Liver (tissue), 9 donors: ENCODE measurements around the gene LRMDA. TPM values are rescaled to one million over a fixed set of nuclear protein-coding genes. Genes with fewer than 3 reads are reported as not detected.
A peak's percentile ranks its signal among the peaks of the same experiment; 100 is the strongest.

ENCODE experiments used
- DNase-seq: peaks from one replicate; pipeline ENCODE4 v3.0.0-alpha.2; 2017; ENCODE audit warnings: low spot score
- H3K27ac ChIP-seq, 2 donors: one replicate each; pipeline ENCODE4 v1.7.0; 2013; ENCODE audit warnings: inconsistent platforms in 2 of 2, low read length in 2 of 2, control low read depth in 1 of 2, low read depth in 1 of 2, mild to moderate bottlenecking in 1 of 2
- H3K27me3 ChIP-seq, 4 donors: one replicate each; pipeline versions ENCODE4 v1.6.1 to v1.7.0; 2013; ENCODE audit warnings: low read length in 3 of 4, inconsistent platforms in 1 of 4, mild to moderate bottlenecking in 1 of 4, moderate library complexity in 1 of 4; ENCODE audit not compliant: control insufficient read depth in 4 of 4, insufficient read depth in 4 of 4
- H3K36me3 ChIP-seq, 4 donors: one replicate each; pipeline versions ENCODE4 v1.6.1 to v1.7.0; 2013; ENCODE audit warnings: low read length in 3 of 4, mild to moderate bottlenecking in 3 of 4, low read depth in 1 of 4, moderate library complexity in 1 of 4; ENCODE audit not compliant: control insufficient read depth in 4 of 4, insufficient read depth in 3 of 4
- H3K4me1 ChIP-seq, 4 donors: one replicate each; pipeline versions ENCODE4 v1.6.1 to v1.7.0; 2013; ENCODE audit warnings: low read length in 3 of 4, mild to moderate bottlenecking in 3 of 4, moderate library complexity in 1 of 4; ENCODE audit not compliant: control insufficient read depth in 4 of 4, insufficient read depth in 4 of 4
- H3K4me3 ChIP-seq, 3 donors: one replicate each; pipeline versions ENCODE4 v1.6.1 to v1.7.0; 2013; ENCODE audit warnings: low read length in 3 of 3, control low read depth in 1 of 3, low read depth in 1 of 3, mild to moderate bottlenecking in 1 of 3
- H3K9ac ChIP-seq, 2 donors: one replicate each; pipeline ENCODE4 v1.7.0; 2013; ENCODE audit warnings: low read length in 2 of 2, mild to moderate bottlenecking in 2 of 2, moderate library complexity in 2 of 2, control low read depth in 1 of 2, low read depth in 1 of 2
- H3K9me3 ChIP-seq, 4 donors: one replicate each; pipeline versions ENCODE4 v1.6.1 to v1.7.0; 2013; ENCODE audit warnings: low read length in 3 of 4; ENCODE audit not compliant: control insufficient read depth in 4 of 4
- CTCF ChIP-seq: fragments of 150-350 bp; IDR thresholded peaks from 2 replicates; pipeline ENCODE4 v1.5.1; 2017; ENCODE audit warnings: improper control_type of control experiment, low read depth, low read length; ENCODE audit not compliant: missing input control
- FOXA1 ChIP-seq: IDR thresholded peaks from 2 replicates; pipeline ENCODE4 v1.6.1; 2016; ENCODE audit warnings: antibody characterized with exemption
- GABPA ChIP-seq, 2 donors: IDR thresholded peaks in 1 of 2; conservative IDR thresholded peaks in 1 of 2; 2 replicates each; pipeline ENCODE4 v1.6.1; 2016; ENCODE audit warnings: antibody characterized with exemption in 2 of 2, mild to moderate bottlenecking in 1 of 2, moderate library complexity in 1 of 2
- JUND ChIP-seq, 2 donors: IDR thresholded peaks; 2 replicates each; pipeline ENCODE4 v1.6.1; 2016; ENCODE audit warnings: antibody characterized with exemption in 2 of 2
- NR2F2 ChIP-seq: IDR thresholded peaks from 2 replicates; pipeline ENCODE4 v1.6.1; 2016; ENCODE audit warnings: antibody characterized with exemption
- RAD21 ChIP-seq, 2 donors: IDR thresholded peaks; 2 replicates each; pipeline ENCODE4 v1.6.1; 2016; ENCODE audit warnings: antibody characterized with exemption in 2 of 2, mild to moderate bottlenecking in 2 of 2
- REST ChIP-seq: IDR thresholded peaks from 2 replicates; pipeline ENCODE4 v1.6.1; 2016; ENCODE audit warnings: antibody characterized with exemption, mild to moderate bottlenecking
- SP1 ChIP-seq: IDR thresholded peaks from 2 replicates; pipeline ENCODE4 v1.6.1; 2018; ENCODE audit warnings: antibody characterized with exemption, mild to moderate bottlenecking
- YY1 ChIP-seq: IDR thresholded peaks from 2 replicates; pipeline ENCODE4 v1.6.1; 2016; ENCODE audit warnings: antibody characterized with exemption, mild to moderate bottlenecking
- WGBS: extraction: QIAGEN DNeasy Blood & Tissue Kit; methylation state at CpG from one replicate; pipeline ENCODE4 v1.1.7; 2013; 5-methylcytosine and 5-hydroxymethylcytosine counted together
- polyA plus RNA-seq, 2 donors: library from polyadenylated mRNA; stranded (reverse) in 1 of 2; unstranded in 1 of 2; fragments of 200-250 nt in 1 of 2; fragments of >200 nt in 1 of 2; fragmentation: Nextera tagmentation in 1 of 2; extraction: Ambion mirVana in 1 of 2; gene quantifications; one replicate each; pipeline versions ENCODE4 v1.2.1 to v1.2.3, GENCODE V29; 2013 to 2015
- total RNA-seq, 2 donors: library from RNA; depleted of rRNA; stranded (reverse); fragments of >200 nt; gene quantifications; one replicate each; pipeline ENCODE4 v1.2.3, GENCODE V29; 2014
- donor health status: healthy.
- donor health status: healthy.
- donor health status: healthy.
- donor health status: healthy.
- donor health status: healthy.

LRMDA gene
- total and polyA plus RNA-seq, 4 donors = 7.9 to 15.8 (median 11.3) TPM

DNA sequence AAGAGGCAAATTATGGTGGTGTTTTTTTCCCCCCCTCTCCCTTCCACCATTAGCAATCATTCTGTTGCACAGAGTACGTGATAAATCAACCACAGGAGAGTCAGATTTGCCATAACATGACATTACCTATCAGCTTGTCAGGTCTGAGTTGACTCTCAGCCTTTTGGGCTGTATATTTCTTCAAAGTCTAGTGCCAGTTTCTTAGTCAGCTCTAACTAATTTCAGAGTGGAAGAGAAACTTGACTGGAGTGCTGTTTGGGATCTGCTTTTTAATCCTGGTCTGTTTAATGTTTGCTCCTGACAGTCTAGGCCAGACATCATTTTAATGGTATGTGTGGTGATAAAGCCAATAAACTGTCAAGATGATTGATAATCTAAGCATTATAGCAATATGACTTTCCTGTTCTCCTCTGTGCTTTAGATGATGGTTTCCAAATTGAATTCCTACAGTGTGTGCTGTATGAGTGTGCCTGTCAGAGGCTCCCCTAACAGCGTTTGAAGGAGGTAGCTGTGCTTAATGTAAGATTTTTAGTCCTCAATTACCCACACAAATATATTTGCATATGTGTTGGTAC is 76.9 kb downstream of the LRMDA start:
- 71% methylated on average over 2 of the region's 2 CpGs for WGBS
- H3K27ac ChIP-seq = no peak overlapping the region
- no peak overlapping the region for H3K4me3 ChIP-seq

DNA sequence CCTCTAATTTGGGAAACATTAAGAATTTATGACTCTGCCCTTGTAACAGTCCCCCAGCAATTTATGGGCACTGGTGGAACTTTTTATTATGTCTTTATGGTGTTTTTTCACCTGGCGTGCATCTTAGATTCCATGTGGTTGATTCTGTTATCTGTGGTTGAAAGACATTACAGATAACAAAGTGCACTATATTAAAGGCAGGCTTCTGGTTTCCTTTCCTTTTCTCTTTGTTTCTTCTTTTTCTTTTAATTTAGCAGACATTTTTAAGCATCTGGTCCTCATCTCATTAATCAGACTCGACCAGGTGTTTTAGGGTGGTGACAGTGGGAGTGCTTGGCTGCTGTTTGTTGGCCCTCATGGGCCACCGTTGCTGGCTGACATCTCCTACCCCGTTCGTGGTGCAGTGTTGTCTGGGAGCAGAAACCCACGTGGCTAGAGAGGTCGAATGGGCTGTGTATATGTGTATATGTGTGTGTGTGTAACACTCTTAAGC is 77.4 kb downstream of the LRMDA start:
- Histone ChIP-seq H3K4me3 (no peak overlapping the region), H3K36me3 (no peaks in the 10 kb centered on the region), H3K27me3 (no peaks in the 10 kb centered on the region), H3K9me3 (no peaks in the 10 kb centered on the region), H3K27ac (no peak overlapping the region), H3K9ac (no peak overlapping the region), H3K4me1 (peaks cover 4 to 39% (median 23%) of the 10 kb centered on the region in 4 donors)
- no peak for DNase-seq
- TF ChIP-seq REST (no peak), FOXA1 (no peak), CTCF (no peak), JUND (IDR thresholded peaks at IDR 0.05) (no peak), RAD21 (IDR thresholded peaks at IDR 0.05) (no peak)
- WGBS = 65% methylated on average over 7 of the region's 7 CpGs

More for the DNA sequence above, 76.9 kb downstream of the LRMDA start:
- Histone ChIP-seq H3K27me3 (no peaks in the 10 kb centered on the region), H3K9ac (no peak overlapping the region), H3K36me3 (no peaks in the 10 kb centered on the region), H3K9me3 (no peaks in the 10 kb centered on the region), H3K4me1 (peaks cover 4 to 39% (median 23%) of the 10 kb centered on the region in 4 donors)
- no peak for DNase-seq
- no peak for TF ChIP-seq SP1
- TF ChIP-seq GABPA (IDR thresholded peaks at IDR 0.05 in 1 of 2, conservative IDR thresholded peaks at IDR 0.05 in 1 of 2) = no peak
- no peak for TF ChIP-seq YY1
- no peak for TF ChIP-seq FOXA1
- no peak for TF ChIP-seq RAD21 (IDR thresholded peaks at IDR 0.05)
- no peak for TF ChIP-seq REST
- TF ChIP-seq NR2F2 = peak; percentile 12
- TF ChIP-seq CTCF = no peak
